Measurements from ENCODE around the gene CWC25.

Gene CWC25

GRCh38 chr17:38783227-38783626 is 41.9 kb downstream of the CWC25 start:
- no peak for DNase-seq

- DNase-seq = no peak
Observed at GRCh38 chr17:38779965-38780752, 45.0 kb downstream of the CWC25 start.

- no peak for DNase-seq
Observed at GRCh38 chr17:38777641-38778250, 47.4 kb downstream of the CWC25 start.

GRCh38 chr17:38773258-38773657 is 51.9 kb downstream of the CWC25 start:
- no peak for DNase-seq

GRCh38 chr17:38768417-38768816 is 56.7 kb downstream of the CWC25 start:
- no peak for DNase-seq

GRCh38 chr17:38766341-38766740 is 58.8 kb downstream of the CWC25 start:
- DNase-seq = no peak

GRCh38 chr17:38762231-38762630 is 62.9 kb downstream of the CWC25 start:
- DNase-seq = no peak

- peak in 1 of 2 donors; percentile 13 for DNase-seq
Observed at GRCh38 chr17:38761612-38762011, 63.5 kb downstream of the CWC25 start.

- no peak for DNase-seq
Observed at GRCh38 chr17:38753071-38753506, 72.0 kb downstream of the CWC25 start.

GRCh38 chr17:38752308-38753070 is 72.6 kb downstream of the CWC25 start, which contains the start of gene PSMB3:
PSMB3 (plus strand) TSS chr17:38752741; CDS start chr17:38752827, 86 bp downstream.
- DNase-seq = peak; percentile 79 to 100

- DNase-seq = peak; percentile 45 to 76
Observed at GRCh38 chr17:38751808-38752307, 73.3 kb downstream of the CWC25 start.

- DNase-seq = no peak
Observed at GRCh38 chr17:38751144-38751807, 73.8 kb downstream of the CWC25 start.
